HG02798 (cell line): ENCODE measurements around the gene SECISBP2.
A peak's percentile ranks its signal among the peaks of the same experiment; 100 is the strongest.

Source experiments
- ATAC-seq: cut with Tn5 transposase; IDR thresholded peaks from one replicate; pipeline ENCODE4 v1.9.1; 2021; ENCODE audit warnings: mild to moderate bottlenecking; ENCODE audit not compliant: unreplicated experiment, poor library complexity

Gene SECISBP2

DNA sequence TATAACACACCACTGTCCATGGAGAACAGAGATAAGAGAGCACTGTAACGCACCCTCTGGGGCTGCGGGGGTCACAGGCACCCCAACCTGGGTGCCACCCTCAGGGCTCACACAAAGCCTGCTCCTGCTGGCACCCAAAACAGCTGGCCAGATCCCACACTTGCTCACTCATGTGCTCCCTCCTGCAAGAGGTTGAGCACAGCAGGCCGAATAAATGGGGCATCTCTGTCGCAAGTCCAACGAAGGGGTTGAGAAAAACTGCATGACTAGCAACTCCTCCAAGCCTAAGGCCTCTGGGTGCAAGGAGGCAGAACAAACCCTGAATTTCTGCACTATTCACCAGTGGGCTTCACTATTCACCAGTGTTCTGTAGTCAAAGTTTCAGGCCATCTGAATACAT, 80.3 kb downstream of the SECISBP2 start:
- no peak for ATAC-seq

DNA sequence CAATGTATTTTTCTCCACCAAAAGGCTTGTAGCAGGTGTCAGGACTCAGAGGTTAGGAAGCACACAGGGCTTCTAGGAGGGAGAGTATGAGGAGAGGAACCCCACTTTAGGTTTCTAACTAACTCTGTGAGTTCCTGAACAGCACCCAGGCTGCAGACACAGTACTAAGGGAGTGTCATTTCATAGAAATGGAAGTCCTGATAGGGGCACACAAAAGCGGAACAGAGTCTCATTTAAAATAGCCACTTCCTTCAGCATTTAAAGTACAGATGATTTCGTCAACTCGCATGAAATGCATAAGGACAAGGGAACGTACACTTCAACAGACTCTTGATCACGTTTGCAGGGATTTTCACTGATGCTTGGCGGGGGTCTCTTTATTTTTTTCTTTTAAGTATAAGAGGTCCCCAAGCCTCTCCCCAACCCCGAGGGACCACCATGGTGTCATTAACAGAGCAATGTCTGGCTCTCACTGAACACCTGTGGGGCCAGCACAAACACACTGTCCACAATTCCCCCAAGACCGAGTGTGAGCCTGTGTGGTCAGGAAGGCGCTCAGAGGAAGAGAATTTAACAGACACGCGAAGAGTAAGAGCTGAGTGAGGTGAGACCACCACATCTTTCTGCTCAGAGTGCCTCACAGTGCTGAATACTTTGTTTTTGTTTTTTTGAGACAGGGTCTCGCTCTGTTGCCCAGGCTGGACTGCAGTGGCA, 82.3 kb downstream of the SECISBP2 start:
- peak; percentile 68 for ATAC-seq

- no peak for ATAC-seq
These were observed 84.6 kb downstream of the SECISBP2 start for GRCh38 chr9:89402695-89403427.

DNA sequence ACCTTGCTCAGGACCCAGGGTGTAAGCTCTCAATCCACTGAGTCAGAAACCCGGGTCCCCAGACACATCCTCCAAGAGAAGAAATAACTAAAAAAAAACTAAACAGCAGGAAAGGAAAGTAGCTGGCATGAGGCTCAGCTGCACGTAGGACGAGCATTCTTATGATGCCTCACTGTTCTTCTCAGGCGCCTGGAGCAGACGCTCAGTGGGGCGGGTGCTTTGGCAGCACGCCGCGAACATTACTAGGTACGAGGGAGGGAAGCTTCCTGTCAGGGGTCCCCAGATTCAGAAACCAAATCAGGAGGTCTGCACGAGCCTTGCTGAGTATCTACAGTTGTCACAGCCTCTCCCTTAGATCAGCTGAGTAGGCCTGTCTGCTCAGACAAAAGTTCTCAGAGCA, 85.8 kb downstream of the SECISBP2 start:
- ATAC-seq: no peak

GRCh38 chr9:89405826-89406225, 87.5 kb downstream of the SECISBP2 start:
- ATAC-seq: peak; percentile 51

- no peak for ATAC-seq
These were observed 88.8 kb downstream of the SECISBP2 start for GRCh38 chr9:89407070-89407469.

DNA sequence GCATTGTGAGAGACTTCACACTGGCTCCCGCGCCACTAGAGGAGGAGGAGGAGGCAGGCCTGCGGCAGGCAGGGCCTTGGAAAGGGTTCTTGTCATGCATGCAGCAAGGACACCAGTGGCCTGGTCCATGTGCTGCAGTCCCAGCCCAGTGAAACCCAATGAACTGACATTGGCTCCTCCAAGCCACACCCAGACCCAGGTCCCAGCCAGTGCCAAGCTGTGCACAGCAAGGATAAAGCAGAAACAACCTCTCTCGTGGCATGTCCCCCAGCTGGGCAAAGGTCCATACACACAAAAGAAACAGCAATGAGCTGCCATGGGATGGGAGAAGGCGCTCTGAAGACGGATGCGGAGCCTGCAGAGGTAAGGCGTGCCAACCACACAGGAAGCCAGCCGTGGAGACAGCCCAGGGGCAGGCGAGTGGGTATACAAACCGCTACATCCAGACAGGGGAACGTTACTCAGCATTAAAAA, 90.4 kb downstream of the SECISBP2 start:
- no peak for ATAC-seq
